GM19193 (cell line): ENCODE measurements around the gene QPCT.

ENCODE experiments used
- POLR2A ChIP-seq: IDR thresholded peaks from 4 replicates; pipeline ENCODE4 v1.6.1; 2011; ENCODE audit not compliant: insufficient read depth, insufficient read length; ENCODE audit errors: extremely low read depth

QPCT gene

DNA sequence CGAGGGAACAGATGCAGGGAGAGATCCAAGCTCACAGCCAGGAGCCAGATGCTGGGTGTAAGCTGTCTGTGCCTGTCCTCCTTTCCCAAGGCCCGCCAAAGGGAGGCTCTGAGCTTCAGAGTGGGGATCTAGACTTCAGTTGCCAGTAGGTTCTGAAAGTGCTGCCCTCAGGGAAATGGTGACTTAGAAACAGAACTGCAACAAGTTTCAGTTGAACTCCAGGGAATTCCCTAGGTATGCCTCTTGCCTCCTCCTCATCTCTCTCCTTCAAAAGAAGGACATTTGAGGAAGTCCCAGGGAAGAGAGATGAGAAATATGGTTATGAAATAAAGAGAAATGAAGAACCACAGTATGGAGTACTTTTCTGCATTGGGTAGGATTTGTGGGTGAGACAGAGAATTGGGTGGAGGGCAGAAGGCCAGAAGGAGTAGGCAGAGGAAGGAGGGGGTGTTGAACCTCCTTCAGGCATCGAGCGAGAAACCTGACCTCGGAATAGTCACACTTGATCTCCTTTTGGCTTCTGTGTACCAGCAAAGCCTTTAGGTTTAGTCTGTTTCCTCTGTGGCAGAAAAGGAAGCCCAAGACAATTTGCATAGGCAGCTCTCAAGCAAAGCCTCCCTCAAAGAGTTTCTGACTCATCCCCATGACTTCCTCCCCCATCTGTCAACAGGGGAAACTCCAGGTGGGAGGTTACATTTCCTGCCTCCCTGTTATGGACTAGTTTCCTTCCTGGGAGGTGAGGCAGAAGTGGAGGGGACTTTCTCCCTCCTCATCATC lies 45.7 kb downstream of the QPCT start:
- TF ChIP-seq POLR2A: no peak

DNA sequence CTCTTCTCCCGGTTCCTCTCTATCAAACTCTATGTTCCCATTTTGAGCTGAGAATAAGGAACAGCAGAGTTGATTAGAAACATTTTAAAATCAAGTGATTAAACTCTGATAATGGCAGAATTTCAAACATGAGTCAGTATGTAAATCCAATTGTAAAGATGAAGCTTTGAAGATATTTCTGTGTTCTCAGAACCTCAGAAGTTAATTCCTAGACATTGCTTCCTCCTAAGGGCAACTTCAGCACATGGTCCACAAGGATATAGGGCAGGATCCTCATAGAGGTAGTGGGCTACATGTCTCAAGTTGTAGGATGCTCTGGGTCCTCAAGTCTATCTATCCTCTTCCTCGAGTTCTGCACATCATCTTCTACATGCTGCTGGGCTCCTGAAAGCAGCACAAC lies 46.3 kb downstream of the QPCT start:
- no peak for TF ChIP-seq POLR2A

DNA sequence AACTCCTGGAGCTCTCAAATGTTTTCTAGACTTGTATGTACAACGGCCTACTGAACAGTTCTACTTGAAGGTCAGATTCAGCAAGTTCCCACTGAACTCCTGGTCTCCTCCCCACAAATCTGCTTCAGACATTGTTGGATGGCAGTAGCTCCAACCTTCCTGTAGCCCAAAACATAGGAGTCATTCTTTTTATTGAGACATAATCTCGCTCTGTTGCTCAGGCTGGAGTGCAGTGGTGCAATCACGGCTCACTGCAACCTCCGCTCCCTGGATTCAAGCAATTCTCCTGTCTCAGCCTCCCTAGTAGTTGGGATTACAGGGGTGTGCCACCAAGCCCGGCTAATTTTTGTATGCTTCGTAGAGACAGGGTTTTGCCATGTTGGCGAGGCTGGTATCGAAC lies 47.3 kb downstream of the QPCT start:
- no peak for TF ChIP-seq POLR2A

DNA sequence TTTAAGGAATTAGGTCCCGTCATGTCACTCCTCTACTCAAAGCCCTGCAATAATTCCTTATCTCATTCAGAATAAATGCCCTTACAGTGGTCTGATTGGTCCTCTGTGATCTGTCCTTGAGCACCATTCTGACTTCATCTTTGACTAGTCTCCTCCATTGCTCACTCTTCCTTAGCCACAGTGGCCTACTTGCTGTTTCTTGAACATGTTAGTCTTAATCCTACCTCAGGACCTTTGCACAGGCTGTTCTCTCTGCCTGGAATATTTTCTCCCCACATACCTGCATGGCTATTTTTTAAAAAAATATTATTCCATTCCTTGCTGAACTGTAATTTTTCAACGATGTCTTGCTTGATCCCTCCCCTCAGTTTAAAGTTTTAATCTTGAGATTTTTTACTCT lies 48.0 kb downstream of the QPCT start:
- no peak for TF ChIP-seq POLR2A

DNA sequence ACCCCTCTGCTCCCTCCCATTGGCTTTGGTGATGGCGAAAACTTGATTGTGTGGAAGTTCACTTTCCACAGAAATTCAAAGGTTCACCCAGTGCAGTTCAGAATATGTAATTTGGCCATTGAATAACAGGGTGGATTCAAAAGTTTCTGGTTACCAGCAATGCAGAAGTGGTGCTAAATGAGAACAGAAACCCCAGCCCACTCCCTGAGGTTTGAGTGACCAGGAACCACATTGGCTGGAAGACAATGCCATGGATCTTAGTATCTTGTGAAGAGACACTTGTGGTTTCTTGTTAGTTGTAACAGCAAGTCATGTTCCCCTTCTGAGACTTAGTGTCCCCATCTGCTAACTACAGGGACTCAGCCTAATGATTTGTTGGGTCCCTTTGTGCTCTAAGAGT lies 49.8 kb downstream of the QPCT start:
- TF ChIP-seq POLR2A: no peak

DNA sequence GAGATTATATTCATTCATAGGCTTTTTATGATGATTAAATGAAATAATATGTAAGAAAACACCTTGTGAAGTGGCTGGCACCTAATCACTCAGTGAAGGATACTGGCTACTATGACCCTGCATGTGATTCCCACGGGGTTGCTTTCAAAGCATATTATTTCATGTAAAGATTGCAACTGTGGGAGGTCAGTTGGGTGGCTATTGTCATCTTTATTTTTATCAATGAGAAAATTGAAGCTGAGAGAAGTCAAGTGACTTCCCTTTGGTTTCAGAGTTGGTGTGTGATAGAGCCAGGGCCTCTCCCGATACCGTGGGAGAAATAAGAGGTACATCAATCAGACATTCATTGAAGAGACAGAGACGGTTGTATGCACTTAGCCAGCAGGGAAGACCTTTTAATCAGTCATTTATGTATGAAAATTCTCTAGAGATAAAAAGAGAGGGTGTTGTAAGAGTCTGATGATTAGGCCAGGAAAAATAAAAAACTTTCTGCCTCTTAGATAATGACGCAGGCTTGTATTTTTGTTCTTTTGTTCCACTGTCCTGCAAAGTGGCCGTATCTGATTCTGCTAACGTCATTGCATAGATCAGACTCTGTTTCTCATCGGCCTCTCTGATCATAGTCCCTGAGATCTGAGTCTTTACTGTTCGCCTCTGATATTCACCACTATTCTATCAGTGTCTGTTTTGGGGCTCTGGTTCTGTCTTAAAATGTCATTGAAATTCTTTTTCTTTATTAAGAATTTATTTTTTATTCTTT lies 50.5 kb downstream of the QPCT start:
- no peak for TF ChIP-seq POLR2A

DNA sequence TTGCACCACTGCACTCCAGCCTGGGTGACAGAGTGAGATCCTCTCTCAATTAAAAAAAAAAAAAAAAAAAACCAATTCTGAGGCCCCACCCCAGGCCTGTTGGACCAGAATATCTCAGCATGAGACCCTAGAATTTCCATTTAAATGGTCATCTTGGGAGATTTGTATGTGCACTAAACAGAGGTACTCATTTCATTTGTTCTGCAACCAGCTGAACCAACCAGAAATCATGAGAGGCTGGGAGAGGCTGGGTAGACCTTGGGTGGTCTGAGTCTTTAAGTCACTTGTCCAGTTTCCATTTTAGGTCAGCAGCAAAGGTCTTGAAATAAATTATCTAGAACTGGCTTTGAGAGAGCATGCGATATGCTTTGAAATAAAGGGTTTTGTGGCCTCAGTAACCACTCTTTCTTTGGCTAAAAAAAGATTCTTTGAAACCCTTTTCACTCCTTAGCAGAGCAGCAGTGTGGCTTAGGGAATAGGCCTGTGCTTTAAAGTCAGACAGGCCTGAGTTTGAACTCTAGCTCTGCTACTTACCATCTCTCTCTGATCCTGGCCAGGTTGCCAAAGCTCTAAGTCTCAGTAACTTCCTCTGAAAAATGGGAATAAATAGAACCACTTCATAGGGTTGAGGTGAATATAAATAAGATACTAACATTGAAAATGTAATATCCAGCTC lies 52.6 kb downstream of the QPCT start:
- no peak for TF ChIP-seq POLR2A

DNA sequence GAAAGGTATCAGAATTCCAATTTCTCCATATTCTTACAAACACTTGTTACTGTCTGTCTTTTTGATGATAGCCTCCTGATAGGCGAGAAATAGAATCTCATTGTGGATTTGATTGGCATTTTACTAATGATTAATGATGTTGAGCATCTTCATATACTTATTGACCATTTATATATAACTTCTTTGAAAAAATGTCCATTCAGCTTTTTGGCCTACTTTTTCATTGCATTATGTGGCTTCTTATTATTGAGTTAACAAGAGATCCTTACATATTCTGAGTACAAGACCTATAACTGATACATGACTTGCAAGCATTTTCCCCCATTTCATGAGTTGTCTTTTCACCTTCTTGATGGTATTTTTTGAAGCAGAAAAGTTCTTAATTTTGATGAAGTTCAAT lies 54.6 kb downstream of the QPCT start:
- TF ChIP-seq POLR2A: no peak

DNA sequence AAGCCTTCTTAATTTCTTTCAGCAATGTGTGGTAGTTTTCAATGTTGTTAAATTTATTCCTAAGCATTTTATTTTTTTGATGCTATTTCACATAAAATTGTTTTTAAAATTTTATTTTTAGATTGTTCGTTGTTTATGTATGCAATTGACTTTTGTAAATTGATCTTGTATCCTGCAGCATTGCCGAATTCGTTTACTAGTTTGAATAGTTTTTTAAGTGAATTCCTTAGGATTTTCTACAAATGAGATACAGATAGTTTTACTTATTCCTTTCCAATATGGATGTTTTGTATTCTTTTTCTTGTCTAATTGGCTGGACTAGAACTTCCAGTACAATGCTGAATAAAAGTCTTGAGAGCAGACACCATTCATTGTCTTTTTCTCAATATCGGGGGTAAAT lies 55.6 kb downstream of the QPCT start:
- no peak for TF ChIP-seq POLR2A

DNA sequence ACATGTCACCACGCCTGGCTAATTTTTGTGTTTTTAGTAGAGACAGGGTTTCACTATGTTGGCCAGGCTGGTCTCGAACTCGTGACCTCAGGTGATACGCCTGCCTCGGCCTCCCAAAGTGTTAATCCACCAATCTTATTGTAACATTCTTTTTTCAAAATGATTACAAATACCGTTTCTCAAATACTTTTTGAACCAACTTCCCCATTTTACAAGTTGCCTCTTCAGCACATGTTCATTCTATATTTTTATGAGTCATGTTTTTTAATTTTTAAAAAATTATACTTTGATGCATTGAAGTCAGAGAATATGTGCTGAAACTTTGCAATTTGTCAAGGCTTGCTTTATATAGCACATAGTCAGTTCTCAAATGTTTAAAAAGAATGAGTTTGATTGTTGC lies 58.2 kb downstream of the QPCT start:
- no peak for TF ChIP-seq POLR2A

DNA sequence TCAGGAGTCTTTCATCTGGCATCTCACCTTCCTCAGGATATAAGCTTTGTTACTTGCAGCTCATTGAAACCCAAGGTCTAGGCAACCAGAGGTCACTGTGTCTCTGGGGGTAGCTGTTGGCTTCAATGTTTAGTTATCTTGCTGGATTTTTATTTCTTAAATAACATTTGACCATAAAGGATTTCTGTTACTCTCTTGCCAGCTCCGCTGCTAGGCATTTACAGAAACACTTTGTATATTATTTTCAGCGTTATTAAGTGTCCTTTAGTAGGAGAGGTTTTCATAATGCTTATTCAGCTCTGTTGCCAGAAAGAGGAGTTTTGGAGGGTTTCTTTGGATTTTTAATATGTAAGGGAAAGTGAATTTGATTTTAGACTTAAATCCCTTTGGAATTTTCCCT lies 61.4 kb downstream of the QPCT start:
- TF ChIP-seq POLR2A: no peak

DNA sequence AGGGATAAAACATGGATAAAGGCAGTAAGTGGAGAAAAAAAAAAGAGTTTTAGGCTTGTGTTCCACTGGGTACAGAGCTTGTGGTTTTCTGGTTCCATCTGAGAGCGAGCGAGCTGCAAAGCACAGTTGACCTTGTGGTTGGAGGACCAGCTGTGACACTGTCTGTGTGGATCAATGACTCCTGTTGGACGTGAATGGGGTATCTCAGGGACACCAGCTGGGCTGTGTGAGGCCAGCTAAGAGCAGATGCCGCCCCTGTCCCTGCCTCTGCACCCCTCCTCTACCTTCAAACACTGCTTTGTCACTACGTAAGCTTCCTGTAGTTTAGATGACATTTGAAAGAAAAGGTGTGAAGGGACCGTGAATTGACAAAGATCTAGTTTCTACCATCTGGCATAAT lies 67.8 kb downstream of the QPCT start:
- no peak for TF ChIP-seq POLR2A

DNA sequence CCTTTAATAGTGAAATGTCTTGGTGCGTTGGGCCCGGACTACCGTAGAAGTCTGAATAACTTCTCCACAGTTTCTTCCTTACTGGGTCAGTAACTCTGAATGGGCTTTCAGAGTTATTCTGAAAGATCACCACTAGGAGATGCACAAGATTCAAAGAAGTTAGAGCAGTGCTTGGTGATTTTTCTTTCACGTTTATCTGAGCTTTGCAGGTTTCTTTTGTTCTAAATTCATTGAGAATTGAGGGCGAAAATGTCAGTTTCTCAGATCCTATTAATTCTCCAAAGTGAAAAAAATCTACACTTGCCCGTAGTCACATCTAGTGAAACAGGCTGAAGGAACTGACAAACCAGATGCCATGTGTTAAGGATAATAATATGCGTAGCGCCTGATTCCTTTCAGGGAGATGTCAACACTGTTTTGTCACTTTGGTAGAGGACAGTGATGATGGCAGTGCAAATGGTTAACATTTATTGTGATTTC lies 70.1 kb downstream of the QPCT start:
- TF ChIP-seq POLR2A: no peak

DNA sequence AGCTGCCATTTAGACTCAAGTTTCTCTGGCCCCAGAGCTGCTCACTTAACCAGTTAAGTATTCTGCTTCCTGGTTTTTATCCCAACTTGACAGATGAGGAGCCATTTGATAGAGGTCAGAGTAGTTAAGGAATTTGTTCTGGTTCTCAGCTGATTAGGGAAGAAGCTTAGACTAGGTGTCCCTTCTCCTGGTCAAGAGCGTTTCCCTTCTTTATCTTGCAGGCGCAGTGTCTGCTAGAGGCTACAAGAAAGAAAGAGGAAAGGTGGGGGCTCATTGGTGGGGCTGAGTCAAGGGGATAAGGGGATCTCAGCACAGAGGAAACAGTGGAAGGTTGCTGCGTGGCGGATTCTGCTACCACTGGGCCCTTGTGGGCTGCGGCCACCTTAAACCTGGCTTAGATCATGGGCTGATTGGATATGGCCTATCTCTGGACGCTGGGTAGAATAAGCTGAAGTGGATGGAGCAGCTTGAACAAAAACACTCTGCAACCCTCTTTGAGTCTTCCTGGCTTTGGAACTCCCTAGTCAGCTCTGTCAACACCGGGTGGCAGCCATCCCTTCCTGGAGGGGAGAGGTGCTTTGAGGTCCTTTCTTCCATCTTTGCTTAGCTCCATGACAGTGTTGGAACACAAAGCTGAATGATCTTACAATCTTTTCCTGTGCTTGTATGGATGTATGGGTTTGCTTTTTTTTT lies 70.8 kb downstream of the QPCT start:
- TF ChIP-seq POLR2A: no peak

DNA sequence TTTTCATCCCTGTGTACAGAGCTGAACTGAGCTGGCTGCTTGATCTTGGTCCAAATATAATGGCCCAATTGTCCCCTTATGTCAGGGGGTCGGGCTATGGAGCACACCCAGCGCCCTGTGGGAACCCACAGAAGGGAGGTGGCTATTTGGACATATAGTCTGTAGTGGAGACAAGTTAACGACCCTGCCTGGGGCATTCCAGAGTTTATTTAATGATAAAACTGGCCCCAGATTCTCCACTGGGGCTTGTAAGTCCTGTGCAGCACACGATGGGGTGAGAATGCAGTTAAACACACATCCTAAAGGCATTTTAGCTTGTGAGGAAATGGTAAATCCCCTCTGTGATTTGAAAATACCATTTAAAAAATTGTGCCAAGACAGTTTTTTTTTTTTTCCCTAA lies 72.9 kb downstream of the QPCT start:
- no peak for TF ChIP-seq POLR2A
